ENCODE results near the gene ADM5. TPM values are rescaled to one million over a fixed set of nuclear protein-coding genes. Genes with fewer than 3 reads are reported as not detected.

The ADM5 gene
- polyA plus RNA-seq, 3 donors: 1.2 TPM; not detected in 2

GRCh38 chr19:49643466-49643865, 45.9 kb upstream of the ADM5 start:
- Histone ChIP-seq H3K36me3 (replicated peaks in 1 of 2; ENCODE audit: control insufficient read depth in 1 of 2, insufficient read depth in 2 of 2, low read length in 2 of 2) (peaks cover 28 to 42% of the 10 kb centered on the region in 2 donors), H3K4me1 (ENCODE audit: control insufficient read depth in 1 of 2, insufficient read depth in 2 of 2, low read length in 2 of 2) (peaks cover 36 to 41% of the 10 kb centered on the region in 2 donors), H2AFZ (ENCODE audit: insufficient read depth, low read depth, low read length, poor library complexity, severe bottlenecking) (no peak overlapping the region), H4K20me1 (ENCODE audit: insufficient read depth, low read length) (peaks cover 38% of the 10 kb centered on the region), H3K4me3 (replicated peaks in 1 of 3; ENCODE audit: low read depth in 2 of 3, low read length in 3 of 3) (peak overlapping the region in 1 of 3 experiments; percentile 99), H3K79me2 (ENCODE audit: insufficient read depth, low read length) (peaks cover 41% of the 10 kb centered on the region), H3K27me3 (ENCODE audit: control insufficient read depth in 2 of 2, insufficient read depth in 2 of 2, low read length in 2 of 2) (no peaks in the 10 kb centered on the region), H3K27ac (ENCODE audit: low read depth in 1 of 2, low read length in 2 of 2) (peak overlapping the region in 1 of 2 donors; percentile 98), H3K9ac (ENCODE audit: insufficient read depth, low read length, poor library complexity, severe bottlenecking) (no peak overlapping the region), H3K9me3 (replicated peaks in 1 of 2; ENCODE audit: control insufficient read depth in 1 of 2, insufficient read depth in 1 of 2, low read length in 2 of 2) (no peaks in the 10 kb centered on the region), H3K4me2 (replicated peaks; ENCODE audit: extremely low read depth, low read length, poor library complexity, severe bottlenecking) (no peak overlapping the region)
- no peak for TF ChIP-seq CTCF (IDR thresholded peaks at IDR 0.05)
- peaks cover 0 to 2% (median 0%) of the 10 kb centered on the region in 7 donors for H3K9me3 Mint-ChIP-seq
- 89% methylated on average over 2 of the region's 2 CpGs for WGBS (ENCODE audit: insufficient coverage)
- H3K36me3 Mint-ChIP-seq: peaks cover 24 to 40% of the 10 kb centered on the region in 2 donors
- H3K27ac Mint-ChIP-seq: peak overlapping the region in 2 of 7 donors; percentile 7 to 53
- peaks cover 0 to 10% (median 9%) of the 10 kb centered on the region in 3 donors for H3K27me3 Mint-ChIP-seq (ENCODE audit: low read depth in 3 of 3)
- H3K4me1 Mint-ChIP-seq: peaks cover 40% of the 10 kb centered on the region
- intact Hi-C loops (cut with micrococcal nuclease): loop anchor here (2.0 to 5.0 kb wide), 4 partner anchors 33 to 146 kb away; partner anchors contain the start of genes PRMT1 (in 2 of the 2), PRR12 (in 1 of the 2) and RPS11 (in 1 of the 2)
- DNase-seq: no peak
- no peak overlapping the region for H3K4me3 Mint-ChIP-seq

- Histone ChIP-seq H3K9ac (ENCODE audit: insufficient read depth, low read length, poor library complexity, severe bottlenecking) (no peak overlapping the region), H3K4me3 (replicated peaks in 1 of 3; ENCODE audit: low read depth in 2 of 3, low read length in 3 of 3) (no peak overlapping the region), H3K27ac (ENCODE audit: low read depth in 1 of 2, low read length in 2 of 2) (no peak overlapping the region), H3K79me2 (ENCODE audit: insufficient read depth, low read length) (peaks cover 49% of the 10 kb centered on the region), H3K27me3 (ENCODE audit: control insufficient read depth in 2 of 2, insufficient read depth in 2 of 2, low read length in 2 of 2) (no peaks in the 10 kb centered on the region), H3K36me3 (replicated peaks in 1 of 2; ENCODE audit: control insufficient read depth in 1 of 2, insufficient read depth in 2 of 2, low read length in 2 of 2) (peaks cover 44 to 63% of the 10 kb centered on the region in 2 donors), H4K20me1 (ENCODE audit: insufficient read depth, low read length) (peaks cover 53% of the 10 kb centered on the region), H3K9me3 (replicated peaks in 1 of 2; ENCODE audit: control insufficient read depth in 1 of 2, insufficient read depth in 1 of 2, low read length in 2 of 2) (no peaks in the 10 kb centered on the region), H2AFZ (ENCODE audit: insufficient read depth, low read depth, low read length, poor library complexity, severe bottlenecking) (no peak overlapping the region), H3K4me1 (ENCODE audit: control insufficient read depth in 1 of 2, insufficient read depth in 2 of 2, low read length in 2 of 2) (peaks cover 23 to 27% of the 10 kb centered on the region in 2 donors), H3K4me2 (replicated peaks; ENCODE audit: extremely low read depth, low read length, poor library complexity, severe bottlenecking) (no peak overlapping the region)
- Mint-ChIP-seq H3K36me3 (peaks cover 40 to 62% of the 10 kb centered on the region in 2 donors), H3K9me3 (no peaks in the 10 kb centered on the region), H3K4me1 (peaks cover 27% of the 10 kb centered on the region), H3K4me3 (no peak overlapping the region), H3K27me3 (ENCODE audit: low read depth in 3 of 3) (peaks cover 0 to 2% (median 0%) of the 10 kb centered on the region in 3 donors), H3K27ac (peak overlapping the region in 3 of 7 donors; percentile 51 to 66 (median 56))
- DNase-seq: no peak
- intact Hi-C loops (cut with micrococcal nuclease): no loop called here
- 96% methylated on average over 7 of the region's 11 CpGs for WGBS (ENCODE audit: insufficient coverage)
- no peak for TF ChIP-seq CTCF (IDR thresholded peaks at IDR 0.05)
These were observed 43.8 kb upstream of the ADM5 start for GRCh38 chr19:49645592-49645991.

Measured in CD14-positive monocyte (primary cell).